Mesothelial cell of epicardium (in vitro differentiated cells): ENCODE data around the gene MASP1. TPM values are rescaled to one million over a fixed set of nuclear protein-coding genes. Genes with fewer than 3 reads are reported as not detected.

Experiments used
- DNase-seq, 2 experiments: peaks; one replicate each; pipeline ENCODE4 v3.0.0; 2021; ENCODE audit warnings: low spot score in 2 of 2; ENCODE audit not compliant: unreplicated experiment in 2 of 2
- H3K27ac Mint-ChIP-seq: 2 replicates; pipeline ENCODE4 v1.8.0; 2021; ENCODE audit warnings: mixed read lengths
- H3K27me3 Mint-ChIP-seq: 2 replicates; pipeline ENCODE4 v1.8.0; 2021; ENCODE audit warnings: low read depth, mixed read lengths
- H3K36me3 Mint-ChIP-seq: 2 replicates; pipeline ENCODE4 v1.8.0; 2021; ENCODE audit warnings: mixed read lengths
- H3K4me1 Mint-ChIP-seq: 2 replicates; pipeline ENCODE4 v1.8.0; 2021; ENCODE audit warnings: mixed read lengths
- H3K4me3 Mint-ChIP-seq: 2 replicates; pipeline ENCODE4 v1.8.0; 2021; ENCODE audit warnings: mild to moderate bottlenecking, moderate library complexity, mixed read lengths
- H3K9me3 Mint-ChIP-seq: 2 replicates; pipeline ENCODE4 v1.8.0; 2021; ENCODE audit warnings: mixed read lengths
- CTCF ChIP-seq: fragments of 200-600 bp; sonication (generic); IDR thresholded peaks from one replicate; pipeline ENCODE4 v1.5.0; 2021; ENCODE audit warnings: antibody characterized with exemption; ENCODE audit not compliant: unreplicated experiment
- total RNA-seq: library from RNA; stranded (reverse); gene quantifications from 3 replicates; pipeline ENCODE4 v1.2.1, GENCODE V29; 2021

MASP1 gene
- total RNA-seq, 1 donor from 2014 or later: 2.4 TPM

GRCh38 chr3:187186375-187186774 is 105.2 kb downstream of the MASP1 start:
- no peak for DNase-seq
- no peak overlapping the region for H3K4me3 Mint-ChIP-seq

GRCh38 chr3:187185759-187186158 is 105.8 kb downstream of the MASP1 start:
- no peak for DNase-seq
- Mint-ChIP-seq H3K27ac (no peak overlapping the region), H3K9me3 (peaks cover 3% of the 10 kb centered on the region), H3K4me1 (peaks cover 3% of the 10 kb centered on the region), H3K4me3 (no peak overlapping the region), H3K27me3 (peaks cover 17% of the 10 kb centered on the region), H3K36me3 (no peaks in the 10 kb centered on the region)
- no peak for TF ChIP-seq CTCF

More at GRCh38 chr3:187186375-187186774, 105.2 kb downstream of the MASP1 start:
- no peak for TF ChIP-seq CTCF
- peaks cover 3% of the 10 kb centered on the region for H3K9me3 Mint-ChIP-seq
- H3K4me1 Mint-ChIP-seq: peaks cover 3% of the 10 kb centered on the region
- H3K27me3 Mint-ChIP-seq: peaks cover 13% of the 10 kb centered on the region
- H3K36me3 Mint-ChIP-seq: no peaks in the 10 kb centered on the region
- H3K27ac Mint-ChIP-seq: no peak overlapping the region

Other genes with a start within 250 kb of the MASP1 start
- 12.1 to 14.5 TPM (median 13.4 TPM) in 3 replicates for gene RPL39L, start 152.2 kb downstream of the MASP1 start, total RNA-seq
- gene RTP1, start 94.3 kb downstream of the MASP1 start, total RNA-seq: not detected in 3 replicates
- 0.75 to 1.1 TPM (median 0.83 TPM) in 3 replicates for gene RTP4, start 76.6 kb upstream of the MASP1 start, total RNA-seq